H1 (cell line): ENCODE data around the gene PIK3R1.

Experiments used
- EP300 ChIP-seq, 2 experiments: IDR thresholded peaks; 1 replicate in 1 of 2; 2 replicates in 1 of 2; pipeline ENCODE4 v1.6.1; 2011 to 2012; ENCODE audit warnings: low read depth in 2 of 2, low read length in 2 of 2, mild to moderate bottlenecking in 2 of 2, borderline replicate concordance in 1 of 2, inconsistent platforms in 1 of 2, moderate library complexity in 1 of 2
- TF ChIP-seq, protein P1 (sequence below), 3 experiments: IDR thresholded peaks; 1 replicate in 2 of 3; 2 replicates in 1 of 3; pipeline versions ENCODE4 v1.5.1 to v1.6.1; 2011; ENCODE audit warnings: low read length in 3 of 3, mild to moderate bottlenecking in 3 of 3, inconsistent platforms in 2 of 3, low read depth in 1 of 3, moderate library complexity in 1 of 3; ENCODE audit not compliant: insufficient read depth in 1 of 3; ENCODE audit errors: control extremely low read depth in 1 of 3

DNA sequence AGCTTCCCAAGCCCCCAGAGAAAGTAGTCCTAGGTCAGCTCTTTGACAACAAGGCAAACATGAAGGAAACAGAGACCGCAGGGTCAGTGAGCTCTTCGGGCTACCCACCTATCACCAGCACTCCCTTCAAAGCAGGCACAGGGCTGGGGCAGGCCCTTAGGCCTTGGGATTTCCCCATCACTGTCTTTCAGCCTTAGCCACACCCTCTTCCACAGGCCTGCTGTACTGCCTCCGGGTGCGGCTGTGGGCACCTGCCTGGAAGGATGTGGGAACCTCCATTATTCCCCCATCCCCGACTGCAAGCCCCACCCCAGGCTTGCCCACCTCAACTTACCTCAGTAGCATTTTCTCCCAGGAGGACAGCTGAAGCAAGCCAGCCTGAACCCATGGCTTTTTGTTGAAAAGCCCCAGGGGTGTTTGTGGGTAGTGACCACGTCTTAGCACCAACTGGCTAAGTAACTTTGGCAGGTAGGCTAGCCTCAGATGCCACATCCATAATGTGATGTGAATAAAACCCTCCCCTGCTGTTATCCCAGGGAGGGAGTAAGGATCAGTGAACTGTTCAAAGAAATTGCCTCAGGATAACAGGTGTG is 100.2 kb downstream of the PIK3R1 start:
- no peak for TF ChIP-seq EP300 (IDR thresholded peaks at IDR 0.05; ENCODE audit: borderline replicate concordance in 1 of 2, low read depth in 2 of 2, low read length in 2 of 2)
- TF ChIP-seq, protein P1, sequence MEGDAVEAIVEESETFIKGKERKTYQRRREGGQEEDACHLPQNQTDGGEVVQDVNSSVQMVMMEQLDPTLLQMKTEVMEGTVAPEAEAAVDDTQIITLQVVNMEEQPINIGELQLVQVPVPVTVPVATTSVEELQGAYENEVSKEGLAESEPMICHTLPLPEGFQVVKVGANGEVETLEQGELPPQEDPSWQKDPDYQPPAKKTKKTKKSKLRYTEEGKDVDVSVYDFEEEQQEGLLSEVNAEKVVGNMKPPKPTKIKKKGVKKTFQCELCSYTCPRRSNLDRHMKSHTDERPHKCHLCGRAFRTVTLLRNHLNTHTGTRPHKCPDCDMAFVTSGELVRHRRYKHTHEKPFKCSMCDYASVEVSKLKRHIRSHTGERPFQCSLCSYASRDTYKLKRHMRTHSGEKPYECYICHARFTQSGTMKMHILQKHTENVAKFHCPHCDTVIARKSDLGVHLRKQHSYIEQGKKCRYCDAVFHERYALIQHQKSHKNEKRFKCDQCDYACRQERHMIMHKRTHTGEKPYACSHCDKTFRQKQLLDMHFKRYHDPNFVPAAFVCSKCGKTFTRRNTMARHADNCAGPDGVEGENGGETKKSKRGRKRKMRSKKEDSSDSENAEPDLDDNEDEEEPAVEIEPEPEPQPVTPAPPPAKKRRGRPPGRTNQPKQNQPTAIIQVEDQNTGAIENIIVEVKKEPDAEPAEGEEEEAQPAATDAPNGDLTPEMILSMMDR (IDR thresholded peaks at IDR 0.05; ENCODE audit: control extremely low read depth in 1 of 3, insufficient read depth in 1 of 3, low read depth in 1 of 3, low read length in 3 of 3), result no peak
